ENCODE measurements around the gene FAM53B.

Gene FAM53B

DNA sequence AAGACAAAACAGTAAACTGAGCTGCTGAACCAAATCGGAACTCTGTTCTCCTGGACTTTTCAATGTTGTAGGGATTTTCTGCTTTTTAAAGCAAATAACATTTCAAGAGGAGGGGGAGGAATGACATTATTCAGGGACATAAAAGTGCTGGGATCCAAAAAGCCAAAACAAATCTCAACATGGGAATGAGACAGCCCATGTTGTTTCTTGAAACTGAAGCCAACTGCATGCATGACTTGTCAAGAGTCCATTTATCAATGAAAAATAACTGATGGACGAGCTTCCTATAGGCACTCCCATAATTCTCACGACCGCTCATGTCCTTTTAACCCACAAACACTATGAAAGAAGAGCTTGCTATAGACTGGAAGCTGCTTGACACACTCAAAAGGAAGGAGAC lies 27.8 kb downstream of the FAM53B start:
- TF ChIP-seq, protein P1, sequence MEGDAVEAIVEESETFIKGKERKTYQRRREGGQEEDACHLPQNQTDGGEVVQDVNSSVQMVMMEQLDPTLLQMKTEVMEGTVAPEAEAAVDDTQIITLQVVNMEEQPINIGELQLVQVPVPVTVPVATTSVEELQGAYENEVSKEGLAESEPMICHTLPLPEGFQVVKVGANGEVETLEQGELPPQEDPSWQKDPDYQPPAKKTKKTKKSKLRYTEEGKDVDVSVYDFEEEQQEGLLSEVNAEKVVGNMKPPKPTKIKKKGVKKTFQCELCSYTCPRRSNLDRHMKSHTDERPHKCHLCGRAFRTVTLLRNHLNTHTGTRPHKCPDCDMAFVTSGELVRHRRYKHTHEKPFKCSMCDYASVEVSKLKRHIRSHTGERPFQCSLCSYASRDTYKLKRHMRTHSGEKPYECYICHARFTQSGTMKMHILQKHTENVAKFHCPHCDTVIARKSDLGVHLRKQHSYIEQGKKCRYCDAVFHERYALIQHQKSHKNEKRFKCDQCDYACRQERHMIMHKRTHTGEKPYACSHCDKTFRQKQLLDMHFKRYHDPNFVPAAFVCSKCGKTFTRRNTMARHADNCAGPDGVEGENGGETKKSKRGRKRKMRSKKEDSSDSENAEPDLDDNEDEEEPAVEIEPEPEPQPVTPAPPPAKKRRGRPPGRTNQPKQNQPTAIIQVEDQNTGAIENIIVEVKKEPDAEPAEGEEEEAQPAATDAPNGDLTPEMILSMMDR (IDR thresholded peaks at IDR 0.05; ENCODE audit: control insufficient read depth, insufficient read depth, low read depth, low read length, missing control alignments) = no peak
- DNase-seq (ENCODE audit: low read depth) = no peak

DNA sequence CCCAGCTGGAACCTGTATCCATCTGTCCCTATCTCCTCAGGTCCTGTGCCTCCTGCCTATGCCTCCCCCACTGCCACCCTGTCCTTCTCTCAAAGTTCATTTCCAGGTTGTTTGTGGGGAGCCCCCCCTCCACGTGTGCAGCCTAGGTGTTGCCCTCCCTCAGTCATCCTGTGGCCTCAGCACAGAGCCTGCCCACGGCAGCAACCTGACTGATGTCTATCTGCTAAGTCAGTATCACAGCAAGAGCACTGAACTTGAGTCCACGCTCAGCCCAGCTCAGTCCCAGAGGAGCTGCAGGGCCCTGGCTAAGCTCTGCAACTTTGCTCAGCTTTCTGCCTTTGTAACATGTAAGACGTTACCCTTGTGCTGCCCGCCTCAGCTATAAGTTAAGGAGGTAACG lies 28.7 kb downstream of the FAM53B start:
- TF ChIP-seq, protein P1 (IDR thresholded peaks at IDR 0.05; ENCODE audit: control insufficient read depth, insufficient read depth, low read depth, low read length, missing control alignments) = no peak
- no peak for DNase-seq (ENCODE audit: low read depth)
- H3K4me3 ChIP-seq (ENCODE audit: control insufficient read depth, low read depth, low read length) = no peak overlapping the region

More for the DNA sequence above, 27.8 kb downstream of the FAM53B start:
- no peak overlapping the region for H3K4me3 ChIP-seq (ENCODE audit: control insufficient read depth, low read depth, low read length)

DNA sequence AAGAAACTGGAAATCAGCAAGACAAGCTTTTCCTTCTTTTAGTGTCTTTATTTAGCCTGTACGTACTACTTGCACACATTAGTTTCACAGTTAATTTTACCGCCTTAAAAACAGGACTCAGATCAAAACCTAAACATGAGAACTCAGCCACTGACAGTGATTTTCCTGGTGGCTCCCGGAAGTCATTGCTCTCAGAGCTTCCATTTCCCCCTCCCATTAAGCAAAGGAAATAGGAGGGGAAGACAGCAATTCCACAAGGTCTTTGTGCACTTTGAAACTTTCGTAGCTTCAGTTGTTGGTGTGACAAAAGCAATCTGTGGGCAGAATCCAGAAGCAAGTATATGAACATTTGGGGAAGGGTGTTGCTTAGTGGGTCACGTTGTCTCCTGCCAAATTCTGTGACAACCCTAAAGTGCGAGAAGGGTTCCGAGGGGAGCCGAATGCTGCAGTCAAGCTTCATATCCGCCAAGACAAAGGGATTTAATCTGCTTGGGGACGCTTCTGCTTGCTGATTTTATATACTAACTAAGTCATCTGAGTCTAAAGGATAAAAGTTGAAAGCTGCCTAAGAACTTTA lies 30.4 kb downstream of the FAM53B start:
- TF ChIP-seq, protein P1 (IDR thresholded peaks at IDR 0.05; ENCODE audit: control insufficient read depth, insufficient read depth, low read depth, low read length, missing control alignments) = no peak
- DNase-seq (ENCODE audit: low read depth) = no peak
- H3K4me3 ChIP-seq (ENCODE audit: control insufficient read depth, low read depth, low read length) = no peak overlapping the region

DNA sequence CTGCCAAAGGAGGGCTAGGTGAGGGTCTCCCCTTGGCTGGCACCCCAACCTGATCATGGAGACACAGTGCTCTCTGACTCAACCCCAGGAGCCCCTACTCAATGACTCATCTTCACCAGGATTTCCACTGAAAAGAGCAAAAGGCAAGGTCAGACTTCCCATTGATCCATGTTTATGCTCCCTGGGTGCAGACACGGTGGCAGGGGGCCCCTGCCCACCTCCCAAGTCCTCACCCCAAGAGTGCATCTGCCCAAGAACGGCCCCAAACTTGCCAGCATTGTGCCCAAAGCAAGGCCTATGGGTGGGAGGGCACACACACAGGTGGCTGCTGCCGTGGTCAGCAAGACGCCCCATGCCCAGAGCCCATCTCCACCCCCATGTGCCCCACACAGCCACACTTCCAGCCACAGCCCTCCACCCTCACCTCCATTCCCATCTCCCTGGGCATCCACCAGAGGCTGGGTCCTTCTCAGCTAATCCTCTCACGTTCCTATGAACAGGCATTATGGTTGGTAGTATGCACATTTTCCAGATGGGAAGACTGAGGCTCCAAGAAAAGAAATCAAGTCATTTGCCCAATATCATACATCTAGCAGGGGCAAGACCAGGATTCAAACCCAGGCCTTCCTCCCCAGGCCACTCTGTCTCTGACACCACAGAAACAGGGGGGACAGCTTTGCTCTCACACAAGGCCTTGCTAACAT lies 31.3 kb downstream of the FAM53B start:
- DNase-seq (ENCODE audit: low read depth) = no peak
- no peak overlapping the region for H3K4me3 ChIP-seq (ENCODE audit: control insufficient read depth, low read depth, low read length)
- TF ChIP-seq, protein P1 (IDR thresholded peaks at IDR 0.05; ENCODE audit: control insufficient read depth, insufficient read depth, low read depth, low read length, missing control alignments) = no peak

DNA sequence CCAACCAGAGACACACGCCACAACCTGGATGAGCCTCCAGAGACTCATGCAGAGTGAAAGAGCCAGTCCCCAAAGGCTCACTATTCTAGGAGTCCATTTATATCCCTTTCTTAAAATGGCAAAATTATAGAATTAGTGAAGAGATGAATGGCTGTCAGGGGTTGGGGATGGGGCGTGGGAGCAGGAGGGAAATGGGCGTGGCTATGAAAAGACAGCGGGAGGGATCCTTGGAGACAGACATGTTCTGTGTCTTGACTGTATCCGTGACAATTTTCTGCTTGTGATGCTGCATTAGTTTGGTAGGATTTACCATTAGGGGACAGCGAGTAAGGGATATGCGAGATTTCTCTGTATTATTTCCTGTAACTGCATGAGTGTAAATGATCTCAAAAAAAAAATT lies 33.0 kb downstream of the FAM53B start:
- H3K4me3 ChIP-seq (ENCODE audit: control insufficient read depth, low read depth, low read length) = no peak overlapping the region
- TF ChIP-seq, protein P1 (IDR thresholded peaks at IDR 0.05; ENCODE audit: control insufficient read depth, insufficient read depth, low read depth, low read length, missing control alignments) = no peak
- no peak for DNase-seq (ENCODE audit: low read depth)

DNA sequence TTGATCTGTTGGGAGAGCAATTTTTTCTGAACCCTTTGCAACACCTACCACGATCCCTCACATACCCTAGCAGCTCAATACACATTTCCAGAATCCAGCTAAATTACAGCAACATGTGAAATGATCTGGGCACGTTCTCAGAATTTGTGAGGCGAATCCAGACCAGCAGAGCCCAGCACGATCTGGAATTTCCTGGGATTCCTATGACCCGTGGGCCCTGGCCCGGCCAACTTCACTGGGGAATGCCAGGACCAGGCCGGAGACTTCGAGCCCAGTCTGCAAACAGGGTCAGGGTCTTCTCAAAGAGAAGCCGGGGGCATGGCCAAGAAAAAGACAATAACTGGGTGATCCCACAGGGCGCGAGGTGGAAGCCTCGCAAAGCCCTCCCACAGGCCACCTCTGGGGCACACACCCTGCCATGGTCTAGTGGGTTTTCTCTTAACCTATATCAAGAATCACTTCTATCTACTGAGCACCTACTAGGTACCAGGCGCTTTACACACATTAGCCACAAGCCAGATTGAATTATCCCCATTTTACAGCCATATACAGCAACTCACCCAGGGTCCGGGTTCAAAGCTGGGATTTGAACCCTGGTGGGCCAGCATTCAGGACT lies 33.8 kb downstream of the FAM53B start:
- H3K4me3 ChIP-seq (ENCODE audit: control insufficient read depth, low read depth, low read length) = no peak overlapping the region
- TF ChIP-seq, protein P1 (IDR thresholded peaks at IDR 0.05; ENCODE audit: control insufficient read depth, insufficient read depth, low read depth, low read length, missing control alignments) = no peak
- DNase-seq (ENCODE audit: low read depth) = no peak
